Measurements from ENCODE around the gene NSFL1C. TPM values are rescaled to one million over a fixed set of nuclear protein-coding genes. Genes with fewer than 3 reads are reported as not detected.

The NSFL1C gene
- total RNA-seq, 6 experiments from 2014 or later, result 40.8 to 53.5 (median 43.4) TPM

- Histone ChIP-seq H3K27me3 (no peaks in the 10 kb centered on the region), H3K27ac (no peak overlapping the region), H3K4me1 (no peaks in the 10 kb centered on the region), H3K9me3 (no peaks in the 10 kb centered on the region), H3K4me3 (no peak overlapping the region), H3K36me3 (no peaks in the 10 kb centered on the region)
- no peak for TF ChIP-seq POLR2A (IDR thresholded peaks at IDR 0.05)
- TF ChIP-seq CTCF (IDR thresholded peaks at IDR 0.05), result no peak
- ATAC-seq (no peak), DNase-seq (no peak)
- 52% methylated on average over 8 of the region's 9 CpGs for WGBS (ENCODE audit: insufficient coverage, low coverage, low lambda C conversion rate, missing lambda C conversion rate)
- intact Hi-C loops (cut with DNase I), result no loop called here
Measured at GRCh38 chr20:1479831-1480595, 13.4 kb upstream of the NSFL1C start.

GRCh38 chr20:1478566-1478965 lies 11.9 kb upstream of the NSFL1C start:
- TF ChIP-seq POLR2A (IDR thresholded peaks at IDR 0.05) (no peak), CTCF (IDR thresholded peaks at IDR 0.05) (no peak)
- no peak for DNase-seq
- ATAC-seq, result no peak

GRCh38 chr20:1477896-1478490 lies 11.3 kb upstream of the NSFL1C start:
- ATAC-seq (no peak), DNase-seq (no peak)
- 49% methylated on average over 3 of the region's 7 CpGs for WGBS (ENCODE audit: insufficient coverage, low coverage, low lambda C conversion rate, missing lambda C conversion rate)
- intact Hi-C loops (cut with DNase I), result no loop called here
- Histone ChIP-seq H3K4me1 (no peaks in the 10 kb centered on the region), H3K9me3 (no peaks in the 10 kb centered on the region), H3K36me3 (no peaks in the 10 kb centered on the region), H3K27me3 (no peaks in the 10 kb centered on the region), H3K27ac (no peak overlapping the region), H3K4me3 (no peak overlapping the region)
- TF ChIP-seq POLR2A (IDR thresholded peaks at IDR 0.05) (no peak), CTCF (IDR thresholded peaks at IDR 0.05) (no peak)

More at GRCh38 chr20:1478566-1478965, 11.9 kb upstream of the NSFL1C start:
- 70% methylated on average over 4 of the region's 4 CpGs for WGBS (ENCODE audit: insufficient coverage, low coverage, low lambda C conversion rate, missing lambda C conversion rate)
- Histone ChIP-seq H3K27me3 (no peaks in the 10 kb centered on the region), H3K4me3 (no peak overlapping the region), H3K9me3 (no peaks in the 10 kb centered on the region), H3K4me1 (no peaks in the 10 kb centered on the region), H3K36me3 (no peaks in the 10 kb centered on the region), H3K27ac (no peak overlapping the region)
- intact Hi-C loops (cut with DNase I), result no loop called here

GRCh38 chr20:1474817-1475603 lies 8.4 kb upstream of the NSFL1C start:
- 57% methylated on average over 1 of the region's 4 CpGs for WGBS (ENCODE audit: insufficient coverage, low coverage, low lambda C conversion rate, missing lambda C conversion rate)
- Histone ChIP-seq H3K36me3 (no peaks in the 10 kb centered on the region), H3K9me3 (no peaks in the 10 kb centered on the region), H3K4me1 (no peaks in the 10 kb centered on the region), H3K27me3 (no peaks in the 10 kb centered on the region), H3K4me3 (no peak overlapping the region), H3K27ac (no peak overlapping the region)
- ATAC-seq (no peak), DNase-seq (no peak)
- intact Hi-C loops (cut with DNase I), result no loop called here
- TF ChIP-seq POLR2A (IDR thresholded peaks at IDR 0.05), result no peak
- no peak for TF ChIP-seq CTCF (IDR thresholded peaks at IDR 0.05)
